IMR-90 (cell line): ENCODE results near the gene C1orf159.

Experiments
- BHLHE40 ChIP-seq: fragments of 150-350 bp; IDR thresholded peaks from 2 replicates; pipeline ENCODE4 v1.6.1; 2016; ENCODE audit warnings: mild to moderate bottlenecking, low read depth, low read length
- CEBPB ChIP-seq: IDR thresholded peaks from 2 replicates; pipeline ENCODE4 v1.6.1; 2012; ENCODE audit warnings: low read depth, low read length, improper control_type of control experiment
- CHD1 ChIP-seq: IDR thresholded peaks from 2 replicates; pipeline ENCODE4 v1.6.1; 2012; ENCODE audit warnings: low read depth, low read length, improper control_type of control experiment
- CTCF ChIP-seq: conservative IDR thresholded peaks from 2 replicates; pipeline ENCODE4 v1.5.1; 2012; ENCODE audit warnings: mild to moderate bottlenecking, low read depth, low read length, improper control_type of control experiment
- MAFK ChIP-seq: IDR thresholded peaks from 2 replicates; pipeline ENCODE4 v1.6.1; 2012; ENCODE audit warnings: low read depth, low read length, improper control_type of control experiment
- MXI1 ChIP-seq: IDR thresholded peaks from 2 replicates; pipeline ENCODE4 v1.6.1; 2012; ENCODE audit warnings: low read depth, mild to moderate bottlenecking, low read length, moderate library complexity, borderline replicate concordance
- POLR2A ChIP-seq: IDR thresholded peaks from 2 replicates; pipeline ENCODE4 v1.6.1; 2012; ENCODE audit warnings: mild to moderate bottlenecking, low read depth, low read length
- RAD21 ChIP-seq: IDR thresholded peaks from 2 replicates; pipeline ENCODE4 v1.6.1; 2012; ENCODE audit warnings: low read length, improper control_type of control experiment
- RCOR1 ChIP-seq: IDR thresholded peaks from 2 replicates; pipeline ENCODE4 v1.6.1; 2012; ENCODE audit warnings: mild to moderate bottlenecking, low read length, improper control_type of control experiment; ENCODE audit not compliant: insufficient replicate concordance
- RFX5 ChIP-seq: IDR thresholded peaks from 2 replicates; pipeline ENCODE4 v1.8.0; 2012; ENCODE audit warnings: low read depth, mild to moderate bottlenecking, low read length, moderate library complexity
- SMC3 ChIP-seq: fragments of 150-350 bp; IDR thresholded peaks from 2 replicates; pipeline ENCODE4 v1.6.1; 2016; ENCODE audit warnings: low read depth, mild to moderate bottlenecking, antibody characterized with exemption, low read length, moderate library complexity
- USF2 ChIP-seq: fragments of 150-350 bp; IDR thresholded peaks from 2 replicates; pipeline ENCODE4 v1.6.1; 2017; ENCODE audit warnings: mild to moderate bottlenecking, antibody characterized with exemption, low read length, low read depth
- TF ChIP-seq, protein P1 (sequence below): fragments of 150-350 bp; IDR thresholded peaks from 2 replicates; pipeline ENCODE4 v1.6.1; 2016; ENCODE audit warnings: low read depth, mild to moderate bottlenecking, low read length, moderate library complexity, borderline replicate concordance

DNA sequence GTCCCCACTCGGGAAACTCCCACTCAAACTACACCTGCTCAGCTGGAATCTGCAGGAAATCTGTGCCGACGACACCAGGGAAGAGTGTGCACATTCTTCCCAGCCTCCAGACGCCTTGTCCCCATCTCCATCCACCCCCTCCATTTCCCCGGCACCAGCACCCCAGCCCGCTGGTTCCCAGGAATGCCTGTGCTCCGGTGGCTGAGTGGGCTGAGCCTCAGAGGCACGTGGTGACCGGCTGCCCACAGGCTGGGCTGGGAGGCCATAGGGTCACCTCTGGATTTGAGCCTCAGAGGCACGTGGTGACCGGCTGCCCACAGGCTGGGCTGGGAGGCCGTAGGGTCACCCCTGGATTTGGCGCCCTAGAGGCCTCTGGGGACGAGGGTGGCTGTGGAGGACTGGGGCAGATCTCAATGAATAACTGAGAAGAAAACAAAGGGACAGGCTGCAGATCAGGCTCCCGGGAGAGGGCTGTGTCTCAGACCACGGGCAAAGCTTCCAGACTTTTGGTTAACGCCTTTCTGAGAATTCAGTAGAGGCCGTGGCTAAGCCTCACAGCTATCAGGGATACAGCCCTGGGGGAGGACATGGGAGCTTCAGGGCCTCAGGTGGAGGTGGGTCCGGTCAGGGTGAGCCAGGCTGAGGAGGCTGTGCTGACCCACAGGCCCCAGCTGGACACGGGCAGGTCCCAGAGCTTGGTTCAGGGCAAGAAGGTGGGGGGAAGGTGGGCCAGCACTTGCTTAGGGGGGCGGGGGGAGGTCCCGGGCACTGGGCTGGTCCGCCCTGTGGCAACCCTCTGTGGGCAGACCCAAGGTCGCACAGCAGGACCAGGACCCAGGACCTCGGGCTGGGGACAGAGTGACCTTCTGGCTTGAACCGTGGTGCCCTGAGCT lies 40.5 kb upstream of the C1orf159 start:
- no peak for TF ChIP-seq CTCF
- no peak for TF ChIP-seq BHLHE40
- TF ChIP-seq CEBPB = no peak
- TF ChIP-seq POLR2A = no peak
- no peak for TF ChIP-seq SMC3
- no peak for TF ChIP-seq CHD1
- TF ChIP-seq RAD21 = no peak
- no peak for TF ChIP-seq USF2
- TF ChIP-seq, protein P1, sequence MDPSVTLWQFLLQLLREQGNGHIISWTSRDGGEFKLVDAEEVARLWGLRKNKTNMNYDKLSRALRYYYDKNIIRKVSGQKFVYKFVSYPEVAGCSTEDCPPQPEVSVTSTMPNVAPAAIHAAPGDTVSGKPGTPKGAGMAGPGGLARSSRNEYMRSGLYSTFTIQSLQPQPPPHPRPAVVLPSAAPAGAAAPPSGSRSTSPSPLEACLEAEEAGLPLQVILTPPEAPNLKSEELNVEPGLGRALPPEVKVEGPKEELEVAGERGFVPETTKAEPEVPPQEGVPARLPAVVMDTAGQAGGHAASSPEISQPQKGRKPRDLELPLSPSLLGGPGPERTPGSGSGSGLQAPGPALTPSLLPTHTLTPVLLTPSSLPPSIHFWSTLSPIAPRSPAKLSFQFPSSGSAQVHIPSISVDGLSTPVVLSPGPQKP = no peak
- TF ChIP-seq MAFK = no peak
- TF ChIP-seq MXI1 = no peak
- no peak for TF ChIP-seq RCOR1
- no peak for TF ChIP-seq RFX5
